HEK293 (cell line): ENCODE data around the gene ECT2.

Experiments used
- CTCF ChIA-PET: fragments of 350-600 bp; formaldehyde crosslinking; extraction: SDS; loops from one replicate; lab custom pipeline; 2021; ENCODE audit warnings: antibody characterized with exemption; lab: Yijun Ruan, JAX
- POLR2A ChIA-PET: fragments of 300-600 bp; formaldehyde crosslinking; extraction: SDS; loops from one replicate; lab custom pipeline; 2020; ENCODE audit warnings: antibody characterized with exemption, inconsistent platforms; lab: Yijun Ruan, JAX
- H3K27ac ChIP-seq: fragments of 200-500 bp; sonication (Bioruptor generic); 2 replicates; pipeline ENCODE4 v1.5.1; 2014; ENCODE audit warnings: low read depth, low read length, control low read depth, inconsistent platforms; ENCODE audit errors: extremely low read depth
- H3K36me3 ChIP-seq, 2 experiments: fragments of 200-500 bp in 1 of 2; sonication (Bioruptor generic) in 1 of 2; 1 replicate in 1 of 2; 2 replicates in 1 of 2; pipeline ENCODE4 v1.5.1; 2014 to 2017; ENCODE audit warnings: inconsistent platforms in 2 of 2, low read length in 2 of 2; ENCODE audit not compliant: control insufficient read depth in 2 of 2, insufficient read depth in 1 of 2
- H3K4me1 ChIP-seq: fragments of 200-500 bp; sonication (Bioruptor generic); 2 replicates; pipeline ENCODE4 v1.5.1; 2014; ENCODE audit warnings: mild to moderate bottlenecking, low read length, inconsistent platforms; ENCODE audit not compliant: control insufficient read depth, insufficient read depth
- H3K4me3 ChIP-seq: 2 replicates; pipeline ENCODE4 v1.5.1; 2011; ENCODE audit warnings: low read depth, mild to moderate bottlenecking, control low read depth, low read length, moderate library complexity
- H3K9me3 ChIP-seq: fragments of 200-500 bp; sonication (Bioruptor generic); 2 replicates; pipeline ENCODE4 v1.5.1; 2014; ENCODE audit warnings: low read depth, low read length, inconsistent platforms; ENCODE audit not compliant: control insufficient read depth, insufficient read depth
- FEZF1 ChIP-seq: fragments of 450-650 bp; formaldehyde crosslinking; IDR thresholded peaks from 2 replicates; pipeline ENCODE4 v1.5.1; 2016; ENCODE audit warnings: missing biosample characterization, missing genetic modification characterization
- SALL2 ChIP-seq: fragments of 450-650 bp; formaldehyde crosslinking; IDR thresholded peaks from 2 replicates; pipeline ENCODE4 v1.5.0; 2017; ENCODE audit warnings: missing biosample characterization, mild to moderate bottlenecking, missing genetic modification characterization, borderline replicate concordance
- SCRT2 ChIP-seq: fragments of 450-650 bp; formaldehyde crosslinking; IDR thresholded peaks from 2 replicates; pipeline ENCODE4 v1.5.1; 2016; ENCODE audit warnings: missing biosample characterization, missing genetic modification characterization
- SETDB1 ChIP-seq: IDR thresholded peaks from one replicate; pipeline ENCODE4 v1.6.1; 2017; ENCODE audit warnings: mild to moderate bottlenecking, low read length, moderate library complexity, mixed read lengths; ENCODE audit not compliant: insufficient read length
- SP7 ChIP-seq: fragments of 450-650 bp; formaldehyde crosslinking; IDR thresholded peaks from 2 replicates; pipeline ENCODE4 v1.5.1; 2016; ENCODE audit warnings: missing biosample characterization, missing genetic modification characterization
- TCF7L2 ChIP-seq: IDR thresholded peaks from 2 replicates; pipeline ENCODE4 v1.6.1; 2011; ENCODE audit warnings: low read depth, mild to moderate bottlenecking, inconsistent platforms, low read length, moderate library complexity, borderline replicate concordance
- WT1 ChIP-seq: fragments of 450-650 bp; formaldehyde crosslinking; IDR thresholded peaks from 2 replicates; pipeline ENCODE4 v1.5.1; 2016; ENCODE audit warnings: missing biosample characterization, missing genetic modification characterization
- YY2 ChIP-seq: fragments of 450-650 bp; formaldehyde crosslinking; IDR thresholded peaks from 2 replicates; pipeline ENCODE4 v1.5.1; 2016; ENCODE audit warnings: missing biosample characterization, missing genetic modification characterization
- ZBTB17 ChIP-seq: fragments of 450-650 bp; formaldehyde crosslinking; IDR thresholded peaks from 2 replicates; pipeline ENCODE4 v1.5.1; 2016; ENCODE audit warnings: missing biosample characterization, missing genetic modification characterization
- ZBTB48 ChIP-seq: fragments of 450-650 bp; formaldehyde crosslinking; IDR thresholded peaks from 2 replicates; pipeline ENCODE4 v1.5.1; 2016; ENCODE audit warnings: missing biosample characterization, missing genetic modification characterization
- ZBTB7A ChIP-seq: fragments of 450-650 bp; formaldehyde crosslinking; IDR thresholded peaks from 2 replicates; pipeline ENCODE4 v1.5.1; 2016; ENCODE audit warnings: low read depth, missing biosample characterization, missing genetic modification characterization
- ZFP69B ChIP-seq: fragments of 450-650 bp; formaldehyde crosslinking; IDR thresholded peaks from 2 replicates; pipeline ENCODE4 v1.5.1; 2016; ENCODE audit warnings: missing biosample characterization, missing genetic modification characterization
- ZIC2 ChIP-seq: fragments of 450-650 bp; formaldehyde crosslinking; IDR thresholded peaks from 2 replicates; pipeline ENCODE4 v1.5.1; 2016; ENCODE audit warnings: missing biosample characterization, missing genetic modification characterization
- ZNF148 ChIP-seq: fragments of 450-650 bp; formaldehyde crosslinking; IDR thresholded peaks from 2 replicates; pipeline ENCODE4 v1.5.0; 2017; ENCODE audit warnings: missing biosample characterization, missing genetic modification characterization, borderline replicate concordance
- ZNF184 ChIP-seq: fragments of 450-650 bp; IDR thresholded peaks from 2 replicates; pipeline ENCODE4 v1.5.1; 2018; ENCODE audit warnings: missing biosample characterization, mild to moderate bottlenecking, missing genetic modification characterization
- ZNF23 ChIP-seq: fragments of 450-650 bp; formaldehyde crosslinking; IDR thresholded peaks from 2 replicates; pipeline ENCODE4 v1.5.1; 2016; ENCODE audit warnings: missing biosample characterization, missing genetic modification characterization, borderline replicate concordance
- ZNF391 ChIP-seq: fragments of 450-650 bp; formaldehyde crosslinking; IDR thresholded peaks from 2 replicates; pipeline ENCODE4 v1.5.1; 2016; ENCODE audit warnings: low read depth, missing biosample characterization, missing genetic modification characterization, borderline replicate concordance
- ZNF394 ChIP-seq: fragments of 450-650 bp; formaldehyde crosslinking; IDR thresholded peaks from 2 replicates; pipeline ENCODE4 v1.5.1; 2016; ENCODE audit warnings: missing biosample characterization, missing genetic modification characterization, mild to moderate bottlenecking, moderate library complexity, borderline replicate concordance
- ZNF449 ChIP-seq: fragments of 450-650 bp; formaldehyde crosslinking; IDR thresholded peaks from 2 replicates; pipeline ENCODE4 v1.5.1; 2017; ENCODE audit warnings: missing biosample characterization, mild to moderate bottlenecking, missing genetic modification characterization, moderate library complexity
- ZNF514 ChIP-seq: fragments of 450-650 bp; formaldehyde crosslinking; IDR thresholded peaks from 2 replicates; pipeline ENCODE4 v1.5.1; 2016; ENCODE audit warnings: missing biosample characterization, missing genetic modification characterization
- ZNF518A ChIP-seq: fragments of 450-650 bp; formaldehyde crosslinking; conservative IDR thresholded peaks from 2 replicates; pipeline ENCODE4 v1.5.1; 2016; ENCODE audit warnings: low read depth, missing biosample characterization, missing genetic modification characterization
- ZNF580 ChIP-seq: fragments of 450-650 bp; formaldehyde crosslinking; IDR thresholded peaks from 2 replicates; pipeline ENCODE4 v1.5.1; 2016; ENCODE audit warnings: missing biosample characterization, missing genetic modification characterization
- ZNF785 ChIP-seq: fragments of 450-650 bp; formaldehyde crosslinking; IDR thresholded peaks from 2 replicates; pipeline ENCODE4 v1.5.1; 2016; ENCODE audit warnings: missing biosample characterization, missing genetic modification characterization
- ZNF791 ChIP-seq: fragments of 450-650 bp; formaldehyde crosslinking; IDR thresholded peaks from 2 replicates; pipeline ENCODE4 v1.5.1; 2016; ENCODE audit warnings: missing biosample characterization, missing genetic modification characterization
- ZSCAN18 ChIP-seq: fragments of 450-650 bp; formaldehyde crosslinking; IDR thresholded peaks from 2 replicates; pipeline ENCODE4 v1.5.1; 2016; ENCODE audit warnings: missing biosample characterization, missing genetic modification characterization
- ZSCAN30 ChIP-seq: fragments of 450-650 bp; IDR thresholded peaks from 2 replicates; pipeline ENCODE4 v1.5.1; 2018; ENCODE audit warnings: missing biosample characterization, mild to moderate bottlenecking, missing genetic modification characterization, moderate library complexity

Gene ECT2

GRCh38 chr3:172844428-172844827 is 93.9 kb downstream of the ECT2 start (continued):
- TF ChIP-seq SALL2 (no peak), ZNF791 (no peak), ZNF23 (no peak), ZNF184 (no peak), ZIC2 (tag by site-specific recombination) (no peak), ZNF394 (tag by site-specific recombination) (no peak), SETDB1 (peak; percentile 17), FEZF1 (peak; percentile 52; the same call in 1 of the 2 replicates), ZNF449 (tag by site-specific recombination) (no peak), YY2 (no peak)

GRCh38 chr3:172846103-172846561 is 95.6 kb downstream of the ECT2 start:
- no peaks in the 10 kb centered on the region for H3K9me3 ChIP-seq
- H3K36me3 ChIP-seq = no peaks in the 10 kb centered on the region
- H3K4me1 ChIP-seq = no peaks in the 10 kb centered on the region
- TF ChIP-seq SCRT2 (tag by site-specific recombination) = no peak
- TF ChIP-seq TCF7L2 = no peak
- TF ChIP-seq ZNF514 (tag by site-specific recombination) = no peak
- TF ChIP-seq ZNF785 = no peak
- no peak for TF ChIP-seq ZNF518A
- no peak for TF ChIP-seq ZBTB17
- no peak for TF ChIP-seq WT1 (tag by site-specific recombination)
- TF ChIP-seq ZSCAN30 = no peak
- no peak for TF ChIP-seq SP7 (tag by site-specific recombination)
- TF ChIP-seq ZBTB48 (tag by site-specific recombination) = no peak
- no peak for TF ChIP-seq ZBTB7A (tag by site-specific recombination)
- TF ChIP-seq ZNF184 = no peak
- no peak for TF ChIP-seq ZNF148
- TF ChIP-seq ZSCAN18 (tag by site-specific recombination) = no peak
- TF ChIP-seq ZNF391 (tag by site-specific recombination) = no peak
- no peak for TF ChIP-seq ZNF580 (tag by site-specific recombination)
- TF ChIP-seq ZFP69B (tag by site-specific recombination) = no peak
- H3K4me3 ChIP-seq = no peak overlapping the region
- CTCF ChIA-PET = interaction anchor here (1.1 kb wide), 1 partner anchor 9 kb away, joined by 4 read pairs; no protein-coding TSS in a partner anchor
- POLR2A ChIA-PET = no interaction called here
- H3K27ac ChIP-seq = no peak overlapping the region
